ENCODE results near the gene RTN4RL2.

- TF ChIP-seq EP300 (IDR thresholded peaks at IDR 0.05) (no peak), POLR2AphosphoS5 (IDR thresholded peaks at IDR 0.05) (no peak)
Measured at GRCh38 chr11:57502376-57502775, 42.0 kb downstream of the RTN4RL2 start.

Measured in stomach (tissue), 4 donors.